GF-D8 (cell line): Measurements from ENCODE around the gene TCHP.

Source experiments
- DNase-seq: peaks from one replicate; lab custom pipeline; 2025; lab: John Stamatoyannopoulos, UW

Gene TCHP

GRCh38 chr12:109932878-109933503 lies 32.9 kb downstream of the TCHP start:
- DNase-seq = no peak

GRCh38 chr12:109934026-109934425 lies 34.0 kb downstream of the TCHP start:
- DNase-seq = no peak

GRCh38 chr12:109937371-109937770 lies 37.3 kb downstream of the TCHP start:
- DNase-seq = no peak

GRCh38 chr12:109938947-109939346 lies 38.9 kb downstream of the TCHP start:
- DNase-seq = no peak

DNA sequence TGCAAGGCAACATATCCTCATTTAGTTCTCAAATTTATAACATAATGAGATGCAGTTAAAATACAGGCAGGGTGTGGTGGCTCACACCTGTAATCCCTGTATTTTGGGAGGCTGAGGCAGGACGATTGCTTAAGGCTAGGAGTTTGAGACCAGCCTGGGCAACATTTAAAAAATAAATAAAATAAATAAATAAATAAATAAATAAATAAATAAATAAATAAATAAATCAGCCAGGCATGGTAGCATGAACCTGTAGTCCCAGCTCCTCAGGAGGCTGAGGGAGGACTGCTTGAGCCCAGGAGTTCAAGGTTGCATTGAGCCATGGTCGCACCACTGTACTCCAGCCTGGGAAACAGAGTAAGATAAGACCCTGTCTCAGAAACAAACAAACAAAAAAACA lies 39.4 kb downstream of the TCHP start:
- DNase-seq = no peak

- DNase-seq = no peak
Observed at GRCh38 chr12:109940339-109940923, 40.4 kb downstream of the TCHP start.

DNA sequence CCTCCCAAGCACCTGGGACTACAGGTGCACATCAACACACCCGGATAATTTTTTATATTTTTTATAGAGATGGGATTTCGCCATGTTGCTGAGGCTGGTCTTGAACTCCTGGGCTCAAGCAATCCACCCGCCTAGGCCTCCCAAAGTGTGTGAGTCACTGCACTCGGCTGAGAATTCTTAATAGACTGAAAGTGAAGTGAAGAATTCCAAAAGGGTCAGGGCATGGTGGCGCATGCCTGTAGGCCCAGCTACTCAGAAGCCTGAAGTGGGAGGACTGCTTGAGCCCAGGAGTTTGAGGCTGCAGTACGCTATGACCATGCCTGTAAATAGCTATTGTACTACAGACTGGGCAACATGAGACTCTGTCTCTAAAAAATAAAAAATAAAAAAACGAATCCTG lies 43.7 kb downstream of the TCHP start:
- DNase-seq = no peak

- DNase-seq = no peak
Observed at GRCh38 chr12:109944561-109945359, 44.7 kb downstream of the TCHP start.

GRCh38 chr12:109946505-109946904 lies 46.4 kb downstream of the TCHP start:
- DNase-seq = no peak

GRCh38 chr12:109946913-109947312 lies 46.8 kb downstream of the TCHP start:
- DNase-seq = no peak

- DNase-seq = peak; percentile 9
Observed at GRCh38 chr12:109947521-109947920, 47.4 kb downstream of the TCHP start.

- no peak for DNase-seq
Observed at GRCh38 chr12:109948368-109948767, 48.3 kb downstream of the TCHP start.

- DNase-seq = no peak
Observed at GRCh38 chr12:109949089-109949488, 49.0 kb downstream of the TCHP start.

DNA sequence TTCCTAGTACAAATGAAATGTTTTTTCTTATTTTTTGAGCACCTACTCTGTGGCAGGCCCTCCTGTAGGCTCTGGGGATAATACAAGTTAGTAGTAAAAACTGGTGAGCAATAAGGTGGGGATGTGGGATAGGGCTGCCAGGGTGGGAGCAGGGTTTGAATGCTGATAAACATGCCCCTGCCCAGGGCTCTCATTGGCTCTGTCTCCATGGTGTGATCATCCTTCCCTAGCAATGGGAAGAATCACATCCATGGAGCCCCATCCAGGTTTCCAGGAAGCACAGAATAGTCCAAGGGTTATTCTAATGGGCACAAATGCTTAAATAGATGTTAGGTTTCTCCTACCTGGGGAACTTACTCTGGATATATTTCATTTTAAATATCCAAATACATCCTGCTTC lies 50.6 kb downstream of the TCHP start:
- DNase-seq = no peak

DNA sequence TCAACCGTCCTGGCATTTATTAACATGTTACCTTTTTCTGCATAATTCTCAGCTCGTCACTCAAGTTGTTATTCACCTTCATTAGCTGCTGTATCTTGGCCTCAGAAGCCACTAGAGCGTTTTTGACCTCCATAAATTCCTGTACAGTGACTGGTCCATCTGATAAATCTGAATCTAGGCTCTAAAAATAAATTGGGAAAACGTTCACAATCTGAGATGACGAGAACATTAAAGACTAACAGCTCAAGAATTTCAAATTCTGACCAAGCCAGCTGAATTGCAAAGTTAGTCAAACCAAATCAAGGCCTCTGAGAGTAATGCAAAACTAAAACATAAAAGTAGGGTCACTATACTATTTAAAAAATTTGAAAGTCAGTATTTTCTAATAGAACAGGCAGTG lies 51.1 kb downstream of the TCHP start:
- DNase-seq = no peak

DNA sequence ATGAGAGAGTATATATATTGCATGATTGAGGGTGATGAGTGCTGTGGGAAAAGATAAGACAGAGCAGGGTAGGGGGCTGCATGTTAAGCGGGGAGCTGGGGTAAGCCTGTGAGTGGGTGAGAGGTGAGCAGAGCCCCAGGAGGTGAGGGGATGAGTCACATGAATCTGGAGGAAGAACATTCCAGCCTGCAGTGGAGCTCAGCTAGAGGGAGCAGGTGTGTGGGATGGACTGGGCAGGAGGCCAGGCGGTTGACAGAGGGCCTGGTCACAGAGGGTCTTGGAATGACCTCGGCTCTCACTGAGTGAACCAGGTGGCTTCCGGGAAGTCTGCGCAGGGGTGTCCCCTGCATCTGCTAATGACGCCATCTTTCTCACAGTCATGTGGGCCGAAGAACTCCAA lies 51.7 kb downstream of the TCHP start:
- no peak for DNase-seq

DNA sequence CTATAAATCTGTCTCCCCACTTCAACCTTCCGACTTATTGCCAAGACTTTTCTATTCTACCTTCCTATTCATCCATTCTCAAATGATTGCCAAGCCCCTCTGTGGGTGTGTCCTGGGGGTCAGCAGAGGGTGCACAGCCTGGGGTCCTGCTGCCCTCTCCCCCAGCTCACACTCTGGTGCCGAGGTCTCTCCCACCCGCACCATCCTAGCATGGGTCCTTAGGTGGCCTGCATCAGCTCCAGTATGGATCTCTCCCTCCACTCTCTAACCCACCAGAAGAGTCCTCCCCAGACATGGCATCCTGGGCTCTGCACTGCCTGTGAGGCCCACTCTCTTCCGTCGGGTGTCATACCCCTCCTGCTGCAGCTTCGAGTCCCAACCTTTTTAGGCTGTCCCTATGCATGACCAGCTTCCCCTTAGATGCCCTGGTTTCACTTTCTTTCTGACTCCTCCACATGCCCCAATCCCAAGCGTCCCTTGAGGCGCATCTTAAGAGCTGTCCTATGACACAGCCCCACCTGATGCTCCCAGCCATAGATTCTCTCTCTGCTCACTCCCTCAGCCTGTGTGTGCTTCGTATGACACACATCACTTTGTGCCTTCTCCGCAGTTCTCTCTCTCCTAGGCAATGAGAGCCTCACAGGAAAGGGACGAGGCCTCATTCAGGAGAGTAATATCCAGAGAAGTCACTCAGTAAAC lies 52.2 kb downstream of the TCHP start:
- no peak for DNase-seq

- DNase-seq = no peak
Observed at GRCh38 chr12:109952873-109953272, 52.8 kb downstream of the TCHP start.

DNA sequence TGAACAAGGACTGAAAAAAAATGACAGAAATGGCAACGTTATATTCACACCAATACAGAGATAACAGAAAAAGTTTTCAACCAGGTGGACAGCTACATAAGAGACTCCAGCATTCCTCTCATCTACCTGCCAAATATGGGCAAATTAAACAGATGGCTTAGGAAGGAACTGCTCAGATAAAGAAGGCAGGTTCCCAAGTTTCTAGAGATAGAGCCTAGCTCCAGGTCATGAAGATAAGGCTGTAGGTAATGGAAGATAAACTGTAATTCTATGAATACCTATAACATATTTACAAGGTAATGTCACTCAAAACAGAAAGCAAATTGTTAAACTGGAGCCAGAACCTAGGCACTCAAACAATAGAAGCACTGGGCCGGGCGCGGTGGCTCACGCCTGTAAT lies 53.6 kb downstream of the TCHP start:
- no peak for DNase-seq

DNA sequence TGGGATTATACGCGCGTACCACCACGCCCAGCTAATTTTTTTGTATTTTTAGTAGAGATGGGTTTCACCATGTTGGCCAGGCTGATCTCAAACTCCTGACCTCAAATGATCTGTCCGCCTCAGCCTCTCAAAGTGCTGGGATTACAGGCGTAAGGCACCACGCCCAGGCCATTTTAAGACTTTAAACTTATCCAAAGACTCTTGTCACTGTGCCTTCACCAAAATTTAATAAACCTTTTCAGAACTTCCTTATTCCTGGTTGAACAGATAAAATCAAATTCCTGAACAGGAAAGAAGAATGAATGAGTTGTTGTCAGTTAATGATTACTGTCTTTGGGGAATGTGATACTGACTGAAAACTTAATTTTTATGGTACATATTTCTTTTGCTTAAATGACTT lies 58.3 kb downstream of the TCHP start:
- no peak for DNase-seq

- no peak for DNase-seq
Observed at GRCh38 chr12:109959411-109960093, 59.5 kb downstream of the TCHP start.

DNA sequence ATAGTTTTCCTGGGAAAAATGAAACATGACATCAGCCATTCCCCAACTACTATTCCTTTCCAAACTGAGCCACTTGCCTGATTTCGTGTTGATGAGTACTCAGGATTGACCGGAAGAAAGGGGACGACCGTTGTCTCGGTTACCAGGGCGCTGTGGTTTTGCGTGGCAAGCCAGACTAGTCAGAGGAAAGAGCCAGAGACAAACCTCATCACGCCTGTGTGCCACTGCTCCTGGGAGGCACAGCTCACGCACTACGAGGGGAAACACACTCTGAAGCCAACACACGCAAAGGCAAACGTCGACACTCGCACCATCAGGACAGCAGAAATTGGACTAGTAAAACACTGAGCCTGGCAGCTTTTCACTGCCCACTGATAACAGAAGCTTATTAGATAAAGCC lies 61.1 kb downstream of the TCHP start:
- no peak for DNase-seq
